ENCODE measurements around the gene PXDN.

Gene PXDN

DNA sequence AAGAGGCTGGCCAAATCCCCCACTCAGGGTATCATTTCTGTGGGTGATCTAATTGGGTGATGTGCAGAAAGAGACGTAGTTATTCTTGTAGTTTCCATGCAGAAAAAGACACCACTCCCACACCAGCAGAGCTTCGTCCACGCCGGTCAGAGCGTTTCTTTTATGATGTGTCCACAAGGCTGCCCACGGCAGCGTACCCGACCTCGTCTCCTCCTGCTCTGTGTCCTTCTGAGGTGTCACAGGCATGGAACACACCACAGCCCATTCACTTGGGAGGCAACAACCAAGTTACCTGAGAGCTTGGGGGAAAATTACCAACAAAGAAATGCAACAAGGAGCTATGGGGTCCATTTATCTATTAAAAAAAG is 131.3 kb downstream of the PXDN start:
- Histone ChIP-seq H3K27ac (no peak overlapping the region), H3K4me3 (IDR thresholded peaks at IDR 0.05; ENCODE audit: insufficient read depth, low read depth, low read length) (no peak overlapping the region), H3K79me2 (ENCODE audit: insufficient read depth, low read depth) (no peaks in the 10 kb centered on the region), H3K4me1 (ENCODE audit: low read depth, poor library complexity, severe bottlenecking) (no peaks in the 10 kb centered on the region), H3K4me2 (no peak overlapping the region), H3K9ac (no peak overlapping the region), H3K27me3 (ENCODE audit: insufficient read depth, low read depth) (no peaks in the 10 kb centered on the region), H4K20me1 (ENCODE audit: insufficient read depth) (no peaks in the 10 kb centered on the region), H2AFZ (ENCODE audit: low read depth) (no peak overlapping the region), H3K36me3 (ENCODE audit: insufficient read depth) (no peaks in the 10 kb centered on the region)
- no peak for TF ChIP-seq CTCF (conservative IDR thresholded peaks at IDR 0.05; ENCODE audit: low read depth, low read length)

- no peak for TF ChIP-seq CTCF (conservative IDR thresholded peaks at IDR 0.05; ENCODE audit: low read depth, low read length)
- no peak overlapping the region for H3K27ac ChIP-seq
- no peaks in the 10 kb centered on the region for H3K36me3 ChIP-seq (ENCODE audit: insufficient read depth)
- no peaks in the 10 kb centered on the region for H3K27me3 ChIP-seq (ENCODE audit: insufficient read depth, low read depth)
- no peak overlapping the region for H2AFZ ChIP-seq (ENCODE audit: low read depth)
- H3K4me2 ChIP-seq = no peak overlapping the region
- no peak overlapping the region for H3K4me3 ChIP-seq (IDR thresholded peaks at IDR 0.05; ENCODE audit: insufficient read depth, low read depth, low read length)
- no peak overlapping the region for H3K9ac ChIP-seq
- no peaks in the 10 kb centered on the region for H3K4me1 ChIP-seq (ENCODE audit: low read depth, poor library complexity, severe bottlenecking)
- H3K79me2 ChIP-seq (ENCODE audit: insufficient read depth, low read depth) = no peaks in the 10 kb centered on the region
- H4K20me1 ChIP-seq (ENCODE audit: insufficient read depth) = no peaks in the 10 kb centered on the region
These were observed 131.8 kb downstream of the PXDN start for GRCh38 chr2:1612391-1613077.

DNA sequence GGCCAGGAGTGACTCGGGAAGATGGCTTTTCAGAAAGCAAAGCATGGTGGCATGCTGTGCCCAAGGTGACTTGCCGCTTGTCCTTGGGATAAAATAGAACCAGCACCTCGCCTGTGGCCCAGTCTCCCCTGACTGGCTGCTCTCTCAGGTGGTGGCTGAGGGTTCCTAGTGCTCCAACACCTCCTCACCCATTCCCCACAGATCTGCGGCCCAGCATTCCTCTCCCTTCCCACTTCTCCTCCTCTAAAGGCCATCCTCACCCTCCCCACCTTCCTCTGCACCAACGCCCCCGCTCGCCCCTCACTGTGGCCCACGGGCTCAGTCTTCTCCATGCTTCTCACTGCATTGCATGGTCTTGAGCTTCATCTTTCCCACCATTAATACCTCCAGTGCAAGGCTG is 132.4 kb downstream of the PXDN start:
- TF ChIP-seq CTCF (conservative IDR thresholded peaks at IDR 0.05; ENCODE audit: low read depth, low read length) = no peak
- no peak overlapping the region for H3K4me3 ChIP-seq (IDR thresholded peaks at IDR 0.05; ENCODE audit: insufficient read depth, low read depth, low read length)
- no peaks in the 10 kb centered on the region for H4K20me1 ChIP-seq (ENCODE audit: insufficient read depth)
- no peak overlapping the region for H3K4me2 ChIP-seq
- no peak overlapping the region for H3K27ac ChIP-seq
- no peaks in the 10 kb centered on the region for H3K4me1 ChIP-seq (ENCODE audit: low read depth, poor library complexity, severe bottlenecking)
- H3K79me2 ChIP-seq (ENCODE audit: insufficient read depth, low read depth) = no peaks in the 10 kb centered on the region
- no peaks in the 10 kb centered on the region for H3K36me3 ChIP-seq (ENCODE audit: insufficient read depth)
- H3K27me3 ChIP-seq (ENCODE audit: insufficient read depth, low read depth) = no peaks in the 10 kb centered on the region
- no peak overlapping the region for H3K9ac ChIP-seq
- no peak overlapping the region for H2AFZ ChIP-seq (ENCODE audit: low read depth)

- H3K79me2 ChIP-seq (ENCODE audit: insufficient read depth, low read depth) = no peaks in the 10 kb centered on the region
- H3K4me3 ChIP-seq (IDR thresholded peaks at IDR 0.05; ENCODE audit: insufficient read depth, low read depth, low read length) = no peak overlapping the region
- H3K4me1 ChIP-seq (ENCODE audit: low read depth, poor library complexity, severe bottlenecking) = no peaks in the 10 kb centered on the region
- H3K4me2 ChIP-seq = no peak overlapping the region
- no peak overlapping the region for H2AFZ ChIP-seq (ENCODE audit: low read depth)
- no peaks in the 10 kb centered on the region for H3K36me3 ChIP-seq (ENCODE audit: insufficient read depth)
- TF ChIP-seq CTCF (conservative IDR thresholded peaks at IDR 0.05; ENCODE audit: low read depth, low read length) = no peak
- H4K20me1 ChIP-seq (ENCODE audit: insufficient read depth) = no peaks in the 10 kb centered on the region
- H3K9ac ChIP-seq = no peak overlapping the region
- no peaks in the 10 kb centered on the region for H3K27me3 ChIP-seq (ENCODE audit: insufficient read depth, low read depth)
- no peak overlapping the region for H3K27ac ChIP-seq
These were observed 134.2 kb downstream of the PXDN start for GRCh38 chr2:1610096-1610485.
